ENCODE results near the gene CD6.

CD6 gene

DNA sequence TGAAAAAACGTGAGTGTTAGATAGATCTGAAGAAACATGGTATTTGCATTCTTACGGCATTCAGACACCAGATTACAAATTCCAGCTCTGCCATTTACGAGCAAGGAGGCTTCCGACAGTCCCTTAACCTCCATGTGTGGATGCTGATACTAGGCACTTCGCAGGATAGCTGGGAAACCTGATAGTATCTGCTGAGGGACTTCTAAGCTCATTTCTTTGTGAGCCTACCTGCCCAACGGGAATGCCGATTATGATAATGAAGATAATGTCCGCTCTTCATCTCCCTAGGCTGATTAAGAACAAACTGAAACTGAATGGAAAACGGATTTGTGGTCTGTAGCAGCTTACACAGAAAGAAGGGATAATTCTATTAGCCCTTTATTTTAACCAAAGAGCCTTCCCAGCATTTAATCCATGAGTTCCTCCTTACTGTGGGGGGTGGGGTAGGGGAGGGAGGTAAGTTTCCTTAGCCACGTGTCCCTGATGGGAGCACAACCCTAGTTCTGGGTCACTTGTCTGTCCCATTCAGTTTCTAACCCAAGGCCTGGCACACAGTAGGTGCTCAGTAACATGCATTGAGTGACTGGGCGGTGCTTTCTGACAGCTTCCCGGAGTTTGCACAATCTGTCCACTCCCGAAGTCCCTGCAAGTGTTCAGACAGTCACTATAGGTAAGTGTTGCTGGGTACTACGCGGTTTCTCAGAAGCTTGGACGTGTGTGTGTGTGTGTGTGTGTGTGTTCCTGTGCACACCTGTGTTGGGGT lies 39.2 kb downstream of the CD6 start:
- Histone ChIP-seq H3K36me3 (ENCODE audit: insufficient read depth, low read length) (no peaks in the 10 kb centered on the region), H3K9me3 (ENCODE audit: control insufficient read depth, insufficient read depth, low read length) (no peaks in the 10 kb centered on the region), H3K9ac (ENCODE audit: low read depth, low read length) (no peak overlapping the region), H3K4me1 (ENCODE audit: insufficient read depth, low read length) (peaks cover 6% of the 10 kb centered on the region; the same call in 1 of the 2 replicates)

DNA sequence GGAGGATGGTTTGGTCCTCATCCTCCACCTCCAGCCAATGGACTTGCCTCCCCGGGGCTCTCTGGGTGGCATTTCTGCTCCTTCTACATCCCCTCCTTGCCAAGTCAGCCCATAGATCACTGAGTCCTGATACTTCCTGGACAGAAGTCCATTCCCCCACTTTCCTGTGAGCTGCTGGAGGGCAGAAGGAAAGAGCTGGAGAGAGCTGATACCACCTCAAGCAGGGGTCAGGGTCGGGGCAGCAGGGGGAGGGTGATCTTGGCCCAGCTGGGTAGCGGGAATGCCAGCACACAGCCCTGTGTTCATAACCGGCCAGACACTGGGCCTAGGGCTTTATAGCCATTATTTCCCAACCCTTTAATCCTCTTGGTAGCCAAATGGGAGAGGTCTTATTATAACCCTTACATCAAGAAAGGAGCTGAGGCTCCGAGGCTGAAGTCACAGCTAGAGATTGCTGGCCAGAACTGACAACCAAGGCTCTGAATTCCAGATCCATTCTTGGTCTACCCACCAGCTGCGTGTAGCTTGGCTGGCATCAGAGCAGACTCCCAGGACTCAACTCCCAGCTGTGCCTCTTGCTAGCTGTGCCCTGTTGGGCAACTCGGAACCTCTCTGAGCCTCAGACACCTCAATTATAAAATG lies 39.9 kb downstream of the CD6 start:
- Histone ChIP-seq H3K36me3 (ENCODE audit: insufficient read depth, low read length) (no peaks in the 10 kb centered on the region), H3K9me3 (ENCODE audit: control insufficient read depth, insufficient read depth, low read length) (no peaks in the 10 kb centered on the region), H3K4me1 (ENCODE audit: insufficient read depth, low read length) (peaks cover 6% of the 10 kb centered on the region; the same call in 1 of the 2 replicates), H3K9ac (ENCODE audit: low read depth, low read length) (no peak overlapping the region)

GRCh38 chr11:61011950-61012736 lies 40.7 kb downstream of the CD6 start:
- H3K9me3 ChIP-seq (ENCODE audit: control insufficient read depth, insufficient read depth, low read length): no peaks in the 10 kb centered on the region
- no peaks in the 10 kb centered on the region for H3K36me3 ChIP-seq (ENCODE audit: insufficient read depth, low read length)
- no peak overlapping the region for H3K9ac ChIP-seq (ENCODE audit: low read depth, low read length)
- peaks cover 6% of the 10 kb centered on the region; the same call in 1 of the 2 replicates for H3K4me1 ChIP-seq (ENCODE audit: insufficient read depth, low read length)

- H3K36me3 ChIP-seq (ENCODE audit: insufficient read depth, low read length): no peaks in the 10 kb centered on the region
- H3K9me3 ChIP-seq (ENCODE audit: control insufficient read depth, insufficient read depth, low read length): no peaks in the 10 kb centered on the region
- H3K4me1 ChIP-seq (ENCODE audit: insufficient read depth, low read length): peaks cover 6% of the 10 kb centered on the region; the same call in 1 of the 2 replicates
- no peak overlapping the region for H3K9ac ChIP-seq (ENCODE audit: low read depth, low read length)
These were observed 41.3 kb downstream of the CD6 start for GRCh38 chr11:61012737-61013215.

DNA sequence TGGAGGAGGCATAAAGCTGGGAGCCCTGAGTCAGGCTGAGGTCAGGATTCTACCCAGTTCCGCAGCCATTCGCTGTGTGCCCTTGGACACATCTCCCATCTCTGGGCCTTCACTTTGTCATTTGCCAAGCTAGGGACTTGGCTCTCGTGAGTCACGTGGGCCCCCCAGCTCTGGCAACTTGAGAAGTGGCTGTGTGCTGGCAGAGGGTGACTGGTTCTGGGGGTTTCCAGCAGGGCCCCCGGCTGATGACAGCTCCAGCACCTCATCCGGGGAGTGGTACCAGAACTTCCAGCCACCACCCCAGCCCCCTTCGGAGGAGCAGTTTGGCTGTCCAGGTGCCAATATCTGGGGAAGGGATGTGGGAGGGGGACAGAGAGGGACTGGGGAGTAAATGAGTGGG lies 46.6 kb downstream of the CD6 start:
- Histone ChIP-seq H3K9ac (ENCODE audit: low read depth, low read length) (no peak overlapping the region), H3K4me1 (ENCODE audit: insufficient read depth, low read length) (0 out of 2 replicates have a peak, but pooled peaks cover 3% of the 10 kb centered on the region), H3K9me3 (ENCODE audit: control insufficient read depth, insufficient read depth, low read length) (no peaks in the 10 kb centered on the region), H3K36me3 (ENCODE audit: insufficient read depth, low read length) (no peaks in the 10 kb centered on the region)

- H3K9ac ChIP-seq (ENCODE audit: low read depth, low read length): no peak overlapping the region
- H3K4me1 ChIP-seq (ENCODE audit: insufficient read depth, low read length): peaks cover 7% of the 10 kb centered on the region; the same call in 1 of the 2 replicates
- no peaks in the 10 kb centered on the region for H3K36me3 ChIP-seq (ENCODE audit: insufficient read depth, low read length)
- H3K9me3 ChIP-seq (ENCODE audit: control insufficient read depth, insufficient read depth, low read length): no peaks in the 10 kb centered on the region
These were observed 47.8 kb downstream of the CD6 start for GRCh38 chr11:61019037-61019831.

- Histone ChIP-seq H3K4me1 (ENCODE audit: insufficient read depth, low read length) (peaks cover 7% of the 10 kb centered on the region; the same call in 1 of the 2 replicates), H3K9ac (ENCODE audit: low read depth, low read length) (no peak overlapping the region), H3K36me3 (ENCODE audit: insufficient read depth, low read length) (no peaks in the 10 kb centered on the region), H3K9me3 (ENCODE audit: control insufficient read depth, insufficient read depth, low read length) (no peaks in the 10 kb centered on the region)
These were observed 48.4 kb downstream of the CD6 start for GRCh38 chr11:61019832-61020405.

DNA sequence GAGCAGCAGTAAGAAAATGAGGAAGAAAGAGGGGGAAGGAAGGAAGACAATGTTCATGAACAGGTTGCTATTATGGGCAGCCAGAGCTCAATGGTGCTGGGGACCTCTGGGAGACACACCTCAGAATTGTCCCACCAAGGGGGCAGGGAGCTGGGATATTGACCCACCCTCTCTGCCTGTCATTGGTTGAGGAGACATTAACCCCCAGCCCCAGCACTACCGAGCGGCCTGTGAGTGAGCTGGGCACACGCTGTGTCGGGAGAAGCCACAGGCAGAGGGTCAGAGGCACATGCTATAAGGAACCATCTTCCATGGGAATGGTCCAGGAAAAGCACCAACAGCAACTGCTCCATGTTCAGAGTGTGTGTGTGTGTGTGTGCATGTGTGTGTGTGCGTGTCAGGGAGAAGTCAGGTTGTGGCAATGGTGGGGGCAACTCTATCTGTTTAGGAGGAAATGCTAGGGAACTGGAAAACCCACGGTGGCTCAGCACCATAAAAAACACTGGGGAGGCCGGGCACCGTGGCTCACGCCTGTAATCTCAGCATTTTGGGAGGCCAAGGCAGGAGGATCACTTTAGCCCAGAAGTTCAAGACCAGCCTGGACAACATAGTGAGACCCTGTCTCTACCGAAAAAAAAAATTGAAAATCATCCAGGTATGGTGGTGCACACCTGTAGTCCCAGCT lies 49.2 kb downstream of the CD6 start:
- Histone ChIP-seq H3K36me3 (ENCODE audit: insufficient read depth, low read length) (no peaks in the 10 kb centered on the region), H3K4me1 (ENCODE audit: insufficient read depth, low read length) (peaks cover 7% of the 10 kb centered on the region; the same call in 1 of the 2 replicates), H3K9me3 (ENCODE audit: control insufficient read depth, insufficient read depth, low read length) (no peaks in the 10 kb centered on the region), H3K9ac (ENCODE audit: low read depth, low read length) (no peak overlapping the region)

GRCh38 chr11:61021661-61022212 lies 50.3 kb downstream of the CD6 start:
- Histone ChIP-seq H3K36me3 (ENCODE audit: insufficient read depth, low read length) (no peaks in the 10 kb centered on the region), H3K9me3 (ENCODE audit: control insufficient read depth, insufficient read depth, low read length) (no peaks in the 10 kb centered on the region), H3K9ac (ENCODE audit: low read depth, low read length) (peak overlapping the region; percentile 36; the same call in 1 of the 2 replicates), H3K4me1 (ENCODE audit: insufficient read depth, low read length) (peaks cover 7% of the 10 kb centered on the region; the same call in 1 of the 2 replicates)

DNA sequence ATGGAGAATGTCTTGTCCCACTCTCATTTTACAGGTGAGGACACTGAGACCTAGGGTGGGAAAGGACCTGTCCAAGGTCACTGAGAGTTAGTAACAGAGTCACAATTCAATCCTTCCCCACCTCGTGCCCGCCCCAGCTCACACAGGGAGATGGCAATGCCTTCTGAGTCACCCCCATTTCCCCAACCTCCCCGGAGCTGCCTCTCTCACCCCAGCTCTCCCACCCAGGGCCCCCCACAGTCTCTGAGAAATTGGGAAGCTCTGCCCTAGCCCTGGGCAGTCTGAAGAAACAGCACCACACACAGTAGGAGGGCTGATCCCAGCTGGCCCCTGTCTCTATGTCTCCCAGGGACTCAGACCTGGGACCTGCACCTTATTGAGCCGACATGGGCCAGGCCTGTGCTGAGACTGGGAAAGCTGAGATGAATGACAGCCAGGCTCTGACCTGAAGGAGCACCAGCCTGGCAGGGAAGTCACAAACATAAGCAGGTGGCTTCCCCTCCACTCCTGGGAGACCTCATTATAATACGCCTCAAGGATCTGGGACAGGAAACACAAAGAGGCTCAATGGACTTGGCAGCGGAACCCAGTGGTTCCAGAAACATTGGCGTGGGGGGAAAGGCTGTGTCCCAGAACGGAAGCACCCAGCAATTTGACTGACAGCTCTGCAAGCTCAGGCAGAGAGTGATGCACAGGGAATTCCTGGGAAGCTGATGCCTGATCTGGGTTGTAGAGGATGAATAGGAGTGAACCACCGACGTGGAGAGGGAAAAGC lies 51.0 kb downstream of the CD6 start:
- Histone ChIP-seq H3K4me1 (ENCODE audit: insufficient read depth, low read length) (peaks cover 7% of the 10 kb centered on the region; the same call in 1 of the 2 replicates), H3K36me3 (ENCODE audit: insufficient read depth, low read length) (no peaks in the 10 kb centered on the region), H3K9ac (ENCODE audit: low read depth, low read length) (peak overlapping the region; percentile 9; the same call in 1 of the 2 replicates), H3K9me3 (ENCODE audit: control insufficient read depth, insufficient read depth, low read length) (no peaks in the 10 kb centered on the region)

DNA sequence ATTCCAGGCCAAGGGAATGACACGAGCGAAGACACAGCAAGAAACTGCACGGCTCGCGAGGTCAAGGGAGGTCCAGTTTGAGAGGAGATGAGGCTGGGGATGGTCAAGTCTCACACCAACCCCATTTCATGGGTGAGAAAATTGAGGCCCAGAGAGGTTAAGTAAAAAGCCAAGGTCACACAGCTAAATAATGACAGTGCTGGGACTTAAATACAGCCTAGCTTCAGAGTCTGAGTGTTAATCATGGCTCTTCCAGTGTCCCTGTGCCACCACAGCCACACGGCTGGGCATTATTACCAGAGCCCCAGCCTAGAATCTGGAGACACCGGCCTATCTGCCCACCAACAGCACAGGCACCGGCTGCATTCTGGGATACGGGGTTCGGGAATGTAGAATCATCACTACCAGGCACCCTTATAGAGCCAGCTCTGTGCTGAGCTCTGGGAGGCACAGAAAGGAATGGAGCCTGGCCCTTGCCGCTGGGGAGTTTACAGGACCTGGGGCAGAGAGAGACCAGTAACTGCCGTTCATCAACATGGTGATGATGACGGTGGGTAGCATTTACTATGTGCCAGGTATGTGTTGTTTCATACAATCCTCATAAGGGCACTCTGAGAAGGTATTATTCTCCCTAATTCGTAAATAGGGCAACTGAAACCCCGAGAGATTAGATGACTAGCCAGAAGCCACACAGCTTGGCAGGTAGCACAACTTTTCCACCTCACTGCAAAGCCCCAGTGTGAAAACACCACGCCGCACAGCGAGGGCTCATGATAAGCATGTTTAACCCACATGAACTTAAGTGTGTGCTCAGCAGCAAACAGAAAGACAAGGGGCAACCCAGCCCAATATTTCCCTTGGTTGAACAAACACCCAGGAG lies 51.8 kb downstream of the CD6 start:
- peaks cover 7% of the 10 kb centered on the region; the same call in 1 of the 2 replicates for H3K4me1 ChIP-seq (ENCODE audit: insufficient read depth, low read length)

More for the DNA sequence above, 51.8 kb downstream of the CD6 start:
- H3K36me3 ChIP-seq (ENCODE audit: insufficient read depth, low read length): no peaks in the 10 kb centered on the region
- no peaks in the 10 kb centered on the region for H3K9me3 ChIP-seq (ENCODE audit: control insufficient read depth, insufficient read depth, low read length)
- H3K9ac ChIP-seq (ENCODE audit: low read depth, low read length): no peak overlapping the region
